HepG2 (cell line): ENCODE measurements around the gene EXO1. TPM values are rescaled to one million over a fixed set of nuclear protein-coding genes. Genes with fewer than 3 reads are reported as not detected.

Experiments used
- BRD4 ChIP-seq: sonication (generic); formaldehyde crosslinking; IDR thresholded peaks from 2 replicates; pipeline ENCODE4 v1.4.0; 2020; ENCODE audit warnings: missing genetic modification reagents
- CAMTA2 ChIP-seq: sonication (generic); formaldehyde crosslinking; IDR thresholded peaks from 2 replicates; pipeline ENCODE4 v1.4.0; 2020; ENCODE audit warnings: mild to moderate bottlenecking, missing genetic modification reagents, borderline replicate concordance
- ELF3 ChIP-seq: IDR thresholded peaks from 2 replicates; pipeline ENCODE4 v1.6.1; 2016; ENCODE audit warnings: missing genetic modification reagents, missing compliant biosample characterization
- FOSL2 ChIP-seq: sonication (generic); formaldehyde crosslinking; IDR thresholded peaks from 2 replicates; pipeline ENCODE4 v1.4.0; 2020; ENCODE audit warnings: missing genetic modification reagents
- FOXK2 ChIP-seq: fragments of 450-650 bp; IDR thresholded peaks from 2 replicates; pipeline ENCODE4 v1.6.1; 2016
- KLF13 ChIP-seq: sonication (generic); formaldehyde crosslinking; IDR thresholded peaks from 2 replicates; pipeline ENCODE4 v1.4.0; 2020; ENCODE audit warnings: mild to moderate bottlenecking, missing genetic modification reagents
- KLF16 ChIP-seq, 2 experiments: sonication (generic) in 1 of 2; formaldehyde crosslinking in 1 of 2; IDR thresholded peaks; 2 replicates each; pipeline versions ENCODE4 v1.6.1 to v1.8.0; 2016 to 2023; ENCODE audit warnings: missing genetic modification reagents in 2 of 2, missing compliant biosample characterization in 1 of 2
- KMT2B ChIP-seq: IDR thresholded peaks from 2 replicates; pipeline ENCODE4 v1.6.1; 2016; ENCODE audit warnings: missing genetic modification reagents, missing compliant biosample characterization
- MBD4 ChIP-seq: IDR thresholded peaks from 2 replicates; pipeline ENCODE4 v1.6.1; 2012; ENCODE audit warnings: low read length, inconsistent platforms, borderline replicate concordance
- SP5 ChIP-seq: IDR thresholded peaks from 2 replicates; pipeline ENCODE4 v1.6.1; 2016; ENCODE audit warnings: low read depth, borderline replicate concordance
- SSRP1 ChIP-seq: IDR thresholded peaks from 2 replicates; pipeline ENCODE4 v1.6.1; 2016; ENCODE audit warnings: control low read depth
- ZFP41 ChIP-seq: sonication (generic); formaldehyde crosslinking; IDR thresholded peaks from 2 replicates; pipeline ENCODE4 v1.4.0; 2020; ENCODE audit warnings: mild to moderate bottlenecking, missing genetic modification reagents, borderline replicate concordance
- ZNF235 ChIP-seq: sonication (generic); formaldehyde crosslinking; IDR thresholded peaks from 2 replicates; pipeline ENCODE4 v1.8.1; 2023; ENCODE audit warnings: mild to moderate bottlenecking, missing genetic modification reagents, borderline replicate concordance
- ZNF33A ChIP-seq: sonication (generic); formaldehyde crosslinking; IDR thresholded peaks from 2 replicates; pipeline ENCODE4 v1.5.1; 2020; ENCODE audit warnings: missing genetic modification reagents, mild to moderate bottlenecking, moderate library complexity, borderline replicate concordance
- ZNF33B ChIP-seq: sonication (generic); formaldehyde crosslinking; IDR thresholded peaks from 2 replicates; pipeline ENCODE4 v1.5.1; 2020; ENCODE audit warnings: mild to moderate bottlenecking, missing genetic modification reagents
- ZNF546 ChIP-seq: sonication (generic); formaldehyde crosslinking; conservative IDR thresholded peaks from 2 replicates; pipeline ENCODE4 v1.8.1; 2023; ENCODE audit warnings: mild to moderate bottlenecking, missing genetic modification reagents
- ZNF781 ChIP-seq: sonication (generic); formaldehyde crosslinking; IDR thresholded peaks from 2 replicates; pipeline ENCODE4 v1.5.1; 2020; ENCODE audit warnings: borderline replicate concordance, mild to moderate bottlenecking, missing genetic modification reagents; ENCODE audit errors: not compliant biosample characterization
- ZNF878 ChIP-seq: sonication (generic); formaldehyde crosslinking; IDR thresholded peaks from 2 replicates; pipeline ENCODE4 v1.8.1; 2023; ENCODE audit warnings: mild to moderate bottlenecking, missing genetic modification reagents, moderate library complexity
- polyA plus RNA-seq, 8 experiments: library from polyadenylated mRNA; depleted of rRNA in 3 of 8; stranded (reverse) in 7 of 8; unstranded in 1 of 8; fragments of >200 nt; fragmentation: Illumina TruSeq in 4 of 8; extraction: Trizol in 4 of 8; gene quantifications; 2 replicates each; pipeline versions ENCODE4 v1.2.1 to v1.2.3, GENCODE V29; 2011 to 2016; ENCODE audit warnings: low read depth in 4 of 8, missing spikeins in 1 of 8, mixed read lengths in 1 of 8; ENCODE audit not compliant: insufficient read depth in 1 of 8
- total RNA-seq, 5 experiments: library from RNA; depleted of rRNA; stranded (reverse); fragments of >200 nt; fragmentation: Illumina TruSeq; extraction: Trizol; gene quantifications; 2 replicates each; pipeline ENCODE4 v1.2.3, GENCODE V29; 2016; ENCODE audit warnings: low read depth in 1 of 5
- TF ChIP-seq, protein P1 (sequence below): sonication (generic); formaldehyde crosslinking; conservative IDR thresholded peaks from 2 replicates; pipeline ENCODE4 v1.8.0; 2022; ENCODE audit warnings: low read depth, missing genetic modification reagents
- TF ChIP-seq, protein P2 (sequence below): sonication (generic); formaldehyde crosslinking; IDR thresholded peaks from 2 replicates; pipeline ENCODE4 v1.8.1; 2022; ENCODE audit warnings: low read depth, mild to moderate bottlenecking, missing genetic modification reagents
- TF ChIP-seq, protein P3 (sequence below): sonication (generic); formaldehyde crosslinking; IDR thresholded peaks from 2 replicates; pipeline ENCODE4 v1.8.0; 2022; ENCODE audit warnings: missing genetic modification reagents, low read depth, mild to moderate bottlenecking, borderline replicate concordance

EXO1 gene
- total and polyA plus RNA-seq, 2 of the 13 experiments (the other 11 are each of a cell fraction or from before 2014, with no cell fraction given), result 3.2 to 26.1 TPM

DNA sequence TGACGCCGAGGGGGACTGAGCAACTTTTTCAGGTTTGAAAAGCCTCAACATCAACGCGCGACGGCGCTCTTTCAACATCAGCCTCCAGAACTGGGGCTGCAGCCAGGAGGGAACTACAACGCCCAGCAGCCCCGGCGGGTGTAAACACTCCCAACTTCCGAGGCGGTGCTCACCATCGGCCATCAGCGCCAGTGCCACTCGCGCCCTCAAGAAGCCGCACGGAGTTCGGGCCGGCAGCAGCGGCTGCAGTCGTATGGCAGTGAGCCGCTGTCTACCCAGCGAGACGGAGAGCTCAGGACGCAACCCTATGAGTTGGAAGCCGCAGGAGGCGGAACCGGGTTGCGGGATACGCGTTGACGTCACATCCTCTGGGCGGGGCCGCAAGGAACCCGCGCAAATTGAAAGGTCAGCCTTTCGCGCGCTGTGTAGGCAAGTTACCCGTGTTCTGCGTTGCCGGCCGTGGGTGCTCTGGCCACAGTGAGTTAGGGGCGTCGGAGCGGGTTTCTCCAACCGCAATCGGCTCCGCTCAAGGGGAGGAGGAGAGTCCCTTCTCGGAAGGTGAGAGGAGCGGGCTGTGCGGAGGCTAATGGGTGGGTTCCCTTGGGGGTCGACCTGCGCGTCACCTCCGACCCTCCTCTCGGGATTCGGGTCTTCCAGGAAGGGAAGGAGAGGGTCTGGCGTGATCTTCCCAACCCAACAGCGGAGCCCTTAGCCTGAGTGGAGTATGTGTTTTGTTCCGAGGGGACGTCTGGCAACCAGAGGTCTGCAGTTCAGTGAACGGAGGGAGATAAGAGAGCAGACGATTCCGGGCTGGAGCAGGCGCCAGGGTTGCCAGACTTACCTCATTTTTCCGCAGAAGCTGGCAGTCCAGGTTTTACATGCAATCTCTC lies at the start of gene EXO1 (continued):
- TF ChIP-seq SP5 (CRISPR knock-in tag) (peak; percentile 82; the same call in 1 of the 2 replicates), MBD4 (no peak), BRD4 (CRISPR knock-in tag) (peak; percentile 56), CAMTA2 (no peak), ZNF33B (CRISPR knock-in tag) (no peak), ELF3 (CRISPR knock-in tag) (peak; percentile 41; the same call in 1 of the 2 replicates), ZFP41 (no peak), ZNF235 (CRISPR knock-in tag) (peak; percentile 83), ZNF878 (CRISPR knock-in tag) (peak; percentile 72; the same call in 1 of the 2 replicates), KLF13 (CRISPR knock-in tag) (no peak; the same call in 1 of the 2 replicates), KLF16 (CRISPR knock-in tag; IDR thresholded peaks at IDR 0.05) (peak in 1 of 2 experiments; percentile 83; a peak in 2 of 4 replicates), SSRP1 (CRISPR knock-in tag) (no peak; the same call in 1 of the 2 replicates), FOXK2 (no peak), KMT2B (peak; percentile 92; the same call in 1 of the 2 replicates), ZNF546 (CRISPR knock-in tag) (no peak), ZNF33A (CRISPR knock-in tag) (no peak), FOSL2 (CRISPR knock-in tag) (peak; percentile 40; the same call in 1 of the 2 replicates), ZNF781 (CRISPR knock-in tag) (peak; percentile 52)
- TF ChIP-seq, protein P1, sequence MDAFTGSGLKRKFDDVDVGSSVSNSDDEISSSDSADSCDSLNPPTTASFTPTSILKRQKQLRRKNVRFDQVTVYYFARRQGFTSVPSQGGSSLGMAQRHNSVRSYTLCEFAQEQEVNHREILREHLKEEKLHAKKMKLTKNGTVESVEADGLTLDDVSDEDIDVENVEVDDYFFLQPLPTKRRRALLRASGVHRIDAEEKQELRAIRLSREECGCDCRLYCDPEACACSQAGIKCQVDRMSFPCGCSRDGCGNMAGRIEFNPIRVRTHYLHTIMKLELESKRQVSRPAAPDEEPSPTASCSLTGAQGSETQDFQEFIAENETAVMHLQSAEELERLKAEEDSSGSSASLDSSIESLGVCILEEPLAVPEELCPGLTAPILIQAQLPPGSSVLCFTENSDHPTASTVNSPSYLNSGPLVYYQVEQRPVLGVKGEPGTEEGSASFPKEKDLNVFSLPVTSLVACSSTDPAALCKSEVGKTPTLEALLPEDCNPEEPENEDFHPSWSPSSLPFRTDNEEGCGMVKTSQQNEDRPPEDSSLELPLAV (CRISPR knock-in tag), result no peak
- TF ChIP-seq, protein P2, sequence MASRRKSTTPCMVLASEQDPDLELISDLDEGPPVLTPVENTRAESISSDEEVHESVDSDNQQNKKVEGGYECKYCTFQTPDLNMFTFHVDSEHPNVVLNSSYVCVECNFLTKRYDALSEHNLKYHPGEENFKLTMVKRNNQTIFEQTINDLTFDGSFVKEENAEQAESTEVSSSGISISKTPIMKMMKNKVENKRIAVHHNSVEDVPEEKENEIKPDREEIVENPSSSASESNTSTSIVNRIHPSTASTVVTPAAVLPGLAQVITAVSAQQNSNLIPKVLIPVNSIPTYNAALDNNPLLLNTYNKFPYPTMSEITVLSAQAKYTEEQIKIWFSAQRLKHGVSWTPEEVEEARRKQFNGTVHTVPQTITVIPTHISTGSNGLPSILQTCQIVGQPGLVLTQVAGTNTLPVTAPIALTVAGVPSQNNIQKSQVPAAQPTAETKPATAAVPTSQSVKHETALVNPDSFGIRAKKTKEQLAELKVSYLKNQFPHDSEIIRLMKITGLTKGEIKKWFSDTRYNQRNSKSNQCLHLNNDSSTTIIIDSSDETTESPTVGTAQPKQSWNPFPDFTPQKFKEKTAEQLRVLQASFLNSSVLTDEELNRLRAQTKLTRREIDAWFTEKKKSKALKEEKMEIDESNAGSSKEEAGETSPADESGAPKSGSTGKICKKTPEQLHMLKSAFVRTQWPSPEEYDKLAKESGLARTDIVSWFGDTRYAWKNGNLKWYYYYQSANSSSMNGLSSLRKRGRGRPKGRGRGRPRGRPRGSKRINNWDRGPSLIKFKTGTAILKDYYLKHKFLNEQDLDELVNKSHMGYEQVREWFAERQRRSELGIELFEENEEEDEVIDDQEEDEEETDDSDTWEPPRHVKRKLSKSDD (CRISPR knock-in tag), result peak; percentile 74; the same call in 1 of the 2 replicates
- TF ChIP-seq, protein P3, sequence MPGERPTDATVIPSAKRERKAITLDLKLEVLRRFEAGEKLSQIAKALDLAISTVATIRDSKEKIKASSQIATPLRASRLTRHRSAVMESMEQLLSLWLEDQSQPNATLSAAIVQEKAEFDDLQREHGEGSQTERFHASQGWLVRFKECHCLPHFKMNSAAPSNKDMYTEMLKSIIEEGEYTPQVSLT (CRISPR knock-in tag), result no peak
